ENCODE measurements around the gene LPCAT1.

DNA sequence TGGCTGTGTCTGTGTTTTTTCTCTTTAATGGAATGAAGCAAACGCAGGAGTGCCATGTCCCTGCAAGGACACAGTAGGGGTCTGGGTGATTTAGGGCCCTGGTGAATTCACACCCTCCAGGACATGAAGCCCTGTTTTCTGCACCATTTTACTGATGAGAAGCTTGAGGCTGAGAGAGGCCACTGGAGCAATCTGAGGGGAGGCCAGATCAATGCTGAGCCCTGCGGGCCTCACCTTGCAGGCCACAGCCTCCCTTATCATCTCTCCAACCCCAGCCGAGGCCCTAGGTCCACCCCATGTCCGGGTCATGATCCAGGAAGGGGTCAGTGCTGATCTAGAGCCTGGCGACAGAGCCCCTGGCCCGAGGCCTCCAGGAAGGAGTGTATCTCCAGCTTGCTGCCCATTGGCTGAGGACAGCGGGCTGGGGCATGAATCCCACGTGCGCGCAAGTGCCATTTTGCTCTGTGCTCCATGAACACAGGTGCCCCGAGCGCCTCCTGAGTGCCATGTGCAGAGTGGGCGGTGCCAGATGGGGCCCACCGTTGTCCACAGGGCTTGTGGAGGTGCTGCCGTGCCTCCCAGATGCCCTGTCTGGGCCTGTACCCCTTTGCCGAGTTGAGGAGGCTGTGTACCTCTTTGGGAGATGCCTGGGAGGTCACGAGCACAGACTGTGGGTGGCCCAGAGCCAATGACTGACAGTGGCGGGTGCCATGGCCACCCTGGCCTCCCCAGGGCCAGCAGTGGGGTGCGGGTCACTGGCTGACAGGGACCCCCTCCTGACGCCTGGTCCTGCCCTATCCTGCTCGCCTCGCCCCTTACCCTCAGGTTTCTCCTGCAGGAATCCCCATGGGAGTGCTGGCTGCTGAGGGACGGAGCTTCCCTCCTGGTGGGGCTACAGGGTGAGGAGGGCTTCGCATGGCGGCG is 32.3 kb upstream of the LPCAT1 start:
- no peak for TF ChIP-seq EP300 (IDR thresholded peaks at IDR 0.05)
- TF ChIP-seq CTCF (IDR thresholded peaks at IDR 0.05), result no peak
- TF ChIP-seq POLR2A (IDR thresholded peaks at IDR 0.05), result no peak

Data from tibial nerve (tissue), 4 donors.